K562 (cell line): ENCODE data around the gene MGAT4C. TPM values are rescaled to one million over a fixed set of nuclear protein-coding genes. Genes with fewer than 3 reads are reported as not detected.

Source experiments
- ATAC-seq: fragments of 200-7000 bp; cut with Tn5 transposase; 3 replicates; pipeline ENCODE4 v1.9.1; 2020; ENCODE audit warnings: moderate library complexity
- BruUV-seq: library from RNA; stranded (reverse); fragments of 400-500 nt; replicated peaks from 2 replicates; lab custom pipeline; 2021; lab: Mats Ljungman, UMichigan
- CTCF ChIA-PET: fragments of 300-600 bp; formaldehyde crosslinking; extraction: SDS; loops from one replicate; lab custom pipeline; 2021; ENCODE audit warnings: low intra/inter-chr PET ratio; lab: Yijun Ruan, JAX
- POLR2A ChIA-PET: fragments of 300-600, 350-650 bp; sonication (Branson Sonifier 250); formaldehyde crosslinking; extraction: SDS; loops from one replicate; lab custom pipeline; 2021; ENCODE audit warnings: antibody characterized with exemption, inconsistent platforms; lab: Yijun Ruan, JAX
- DNase-seq, 4 experiments: peaks; one replicate each; pipeline versions ENCODE4 v3.0.0 to v3.0.0-alpha.2; 2011 to 2018; ENCODE audit warnings: low spot score in 3 of 4, mixed read lengths in 3 of 4; ENCODE audit errors: extremely low read depth in 1 of 4
- FAIRE-seq: peaks from 2 replicates; lab custom pipeline; 2011; peaks lifted over from hg19 to GRCh38; lab: Jason Lieb, UNC
- H2AFZ ChIP-seq: 2 replicates; pipeline ENCODE4 v1.6.0; 2011; ENCODE audit warnings: low read depth, low read length, control low read depth, inconsistent platforms
- H3K27ac ChIP-seq: fragments of 200-600 bp; 3 replicates; pipeline ENCODE4 v1.8.0; 2011; ENCODE audit warnings: low read depth, mild to moderate bottlenecking, control low read depth, inconsistent platforms, low read length, moderate library complexity, mixed read lengths; ENCODE audit errors: extremely low read depth
- H3K27me3 ChIP-seq, 2 experiments: fragments of 300-600 bp in 1 of 2; 2 replicates in 1 of 2; 3 replicates in 1 of 2; pipeline versions ENCODE4 v1.6.0 to v1.8.0; 2011; ENCODE audit warnings: inconsistent platforms in 2 of 2, low read length in 2 of 2, mild to moderate bottlenecking in 1 of 2, mixed read lengths in 1 of 2, moderate library complexity in 1 of 2; ENCODE audit not compliant: control insufficient read depth in 2 of 2, insufficient read depth in 2 of 2
- H3K36me3 ChIP-seq: fragments of 300-600 bp; 3 replicates; pipeline ENCODE4 v1.8.0; 2011; ENCODE audit warnings: mild to moderate bottlenecking, low read length, inconsistent platforms; ENCODE audit not compliant: control insufficient read depth, insufficient read depth
- H3K4me1 ChIP-seq, 2 experiments: fragments of 200-600 bp in 1 of 2; replicated peaks in 1 of 2; 2 replicates in 1 of 2; 3 replicates in 1 of 2; pipeline versions ENCODE4 v1.5.1 to v1.8.0; 2011; ENCODE audit warnings: inconsistent platforms in 2 of 2, low read length in 2 of 2, mild to moderate bottlenecking in 1 of 2, mixed read lengths in 1 of 2, moderate library complexity in 1 of 2; ENCODE audit not compliant: control insufficient read depth in 2 of 2, insufficient read depth in 2 of 2
- H3K4me2 ChIP-seq: 2 replicates; pipeline ENCODE4 v1.6.1; 2011; ENCODE audit warnings: low read length, control low read depth, inconsistent platforms, mixed read lengths; ENCODE audit not compliant: insufficient read depth
- H3K4me3 ChIP-seq: fragments of 200-600 bp; sonication (generic), shearing (Covaris generic); 2 replicates; pipeline ENCODE4 v1.5.1; 2016; ENCODE audit warnings: control low read depth, inconsistent platforms
- H3K79me2 ChIP-seq: fragments of 200-600 bp; 3 replicates; pipeline ENCODE4 v1.8.0; 2011; ENCODE audit warnings: low read length, inconsistent platforms; ENCODE audit not compliant: control insufficient read depth, insufficient read depth
- H3K9ac ChIP-seq, 2 experiments: 2 replicates each; pipeline versions ENCODE4 v1.6.0 to v1.6.1; 2011; ENCODE audit warnings: low read depth in 2 of 2, low read length in 2 of 2, control low read depth in 1 of 2, inconsistent platforms in 1 of 2, mild to moderate bottlenecking in 1 of 2, mixed read lengths in 1 of 2; ENCODE audit not compliant: insufficient read depth in 1 of 2
- H3K9me1 ChIP-seq: one replicate; pipeline ENCODE4 v1.6.0; 2011; ENCODE audit warnings: inconsistent platforms, mild to moderate bottlenecking, low read length, moderate library complexity; ENCODE audit not compliant: control insufficient read depth, insufficient read depth
- H3K9me3 ChIP-seq: replicated peaks from 2 replicates; pipeline ENCODE4 v1.5.1; 2011; ENCODE audit warnings: low read depth, low read length, inconsistent platforms; ENCODE audit not compliant: control insufficient read depth, insufficient read depth
- H4K20me1 ChIP-seq: replicated peaks from 2 replicates; pipeline ENCODE4 v1.6.1; 2011; ENCODE audit warnings: low read length, inconsistent platforms, mixed read lengths; ENCODE audit not compliant: control insufficient read depth, insufficient read depth
- C11orf30 ChIP-seq: fragments of 450-650 bp; IDR thresholded peaks from 2 replicates; pipeline ENCODE4 v1.6.1; 2016; ENCODE audit warnings: low read depth, mild to moderate bottlenecking
- ELF1 ChIP-seq: fragments of 200-800 bp; sonication (Bioruptor generic); IDR thresholded peaks from 2 replicates; pipeline ENCODE4 v1.6.1; 2016; ENCODE audit warnings: missing genetic modification characterization, missing compliant biosample characterization
- ELK1 ChIP-seq: sonication (generic); formaldehyde crosslinking; IDR thresholded peaks from 2 replicates; pipeline ENCODE4 v1.8.1; 2022; ENCODE audit warnings: missing genetic modification reagents
- ERF ChIP-seq: fragments of 450-650 bp; formaldehyde crosslinking; IDR thresholded peaks from 2 replicates; pipeline ENCODE4 v1.4.0; 2020; ENCODE audit warnings: mild to moderate bottlenecking, mixed read lengths
- MAFF ChIP-seq: IDR thresholded peaks from 2 replicates; pipeline ENCODE4 v1.6.1; 2012; ENCODE audit warnings: low read length, improper control_type of control experiment
- MAFG ChIP-seq: fragments of 450-650 bp; conservative IDR thresholded peaks from 2 replicates; pipeline ENCODE4 v1.6.1; 2016; ENCODE audit warnings: missing genetic modification characterization, missing compliant biosample characterization
- MAFK ChIP-seq: IDR thresholded peaks from 2 replicates; pipeline ENCODE4 v1.6.1; 2011; ENCODE audit warnings: low read length, improper control_type of control experiment
- NFYB ChIP-seq: IDR thresholded peaks from 2 replicates; pipeline ENCODE4 v1.6.1; 2011; ENCODE audit warnings: mild to moderate bottlenecking, moderate library complexity; ENCODE audit not compliant: insufficient read length; ENCODE audit errors: extremely low read depth
- PCBP2 ChIP-seq: fragments of 200-400 bp; formaldehyde crosslinking; IDR thresholded peaks from 2 replicates; pipeline ENCODE4 v1.6.1; 2018; ENCODE audit warnings: low read length, low read depth, mild to moderate bottlenecking, moderate library complexity; ENCODE audit not compliant: poor library complexity, severe bottlenecking
- PHB2 ChIP-seq: fragments of 450-650 bp; IDR thresholded peaks from 2 replicates; pipeline ENCODE4 v1.6.1; 2017; ENCODE audit warnings: low read depth
- ZNF316 ChIP-seq: fragments of 450-650 bp; IDR thresholded peaks from 2 replicates; pipeline ENCODE4 v1.6.1; 2016
- WGBS: fragments of 100-300 bp; shearing (Covaris generic); methylation state at CpG from one replicate; pipeline ENCODE4 v1.1.6; 2016; ENCODE audit warnings: low coverage, mixed read lengths; ENCODE audit not compliant: insufficient coverage; ENCODE audit errors: missing lambda C conversion rate; 5-methylcytosine and 5-hydroxymethylcytosine counted together
- in situ Hi-C: fragments of 300-500 bp; cut with MboI; formaldehyde crosslinking; loops from 4 replicates; pipeline ENCODE4 v1.15.0; 2018; ENCODE audit warnings: inconsistent platforms, mixed read lengths
- intact Hi-C: fragments of 100-400 bp; cut with micrococcal nuclease; formaldehyde crosslinking; loops from 2 replicates; pipeline ENCODE4 v1.14.2; 2022
- polyA plus RNA-seq, 8 experiments: library from polyadenylated mRNA; depleted of rRNA in 4 of 8; stranded (reverse) in 5 of 8; unstranded in 3 of 8; fragments of >200 nt; fragmentation: Nextera tagmentation in 2 of 8; fragmentation: Illumina TruSeq in 1 of 8; extraction: Ambion mirVana in 2 of 8; extraction: Trizol in 1 of 8; gene quantifications; 2 replicates each; pipeline versions ENCODE4 v1.2.1 to v1.2.3, GENCODE V29; 2011 to 2014; ENCODE audit warnings: inconsistent platforms in 1 of 8, missing spikeins in 1 of 8
- total RNA-seq, 7 experiments: library from RNA; depleted of rRNA in 6 of 7; stranded (reverse); fragments of >200 nt in 6 of 7; fragmentation: Illumina TruSeq in 2 of 7; extraction: Trizol in 2 of 7; gene quantifications; 2 replicates each; pipeline versions ENCODE4 v1.2.1 to v1.2.3, GENCODE V29; 2011 to 2021; ENCODE audit warnings: low replicate concordance in 1 of 7

MGAT4C gene
- total and polyA plus RNA-seq, 9 of the 15 experiments (the other 6 are each of a cell fraction or from before 2014, with no cell fraction given), result not detected

- no peak for TF ChIP-seq ERF (CRISPR knock-in tag)
Measured at GRCh38 chr12:86042062-86042461, 214.1 kb downstream of the MGAT4C start (continued).

GRCh38 chr12:86018361-86018760 lies 237.8 kb downstream of the MGAT4C start:
- ATAC-seq (no peak), FAIRE-seq (no peak), DNase-seq (no peak)
- WGBS, result 0% methylated on average over 3 of the region's 3 CpGs
- Histone ChIP-seq H3K27me3 (no peaks in the 10 kb centered on the region), H4K20me1 (no peaks in the 10 kb centered on the region), H3K4me2 (no peak overlapping the region), H3K4me3 (no peak overlapping the region), H3K36me3 (no peaks in the 10 kb centered on the region), H3K4me1 (no peaks in the 10 kb centered on the region), H2AFZ (no peak overlapping the region), H3K79me2 (no peaks in the 10 kb centered on the region), H3K9me3 (no peaks in the 10 kb centered on the region), H3K27ac (no peak overlapping the region), H3K9ac (no peak overlapping the region), H3K9me1 (no peaks in the 10 kb centered on the region)
- ChIA-PET CTCF (no interaction called here), POLR2A (no interaction called here)
- peak; percentile 85 for TF ChIP-seq MAFK
- TF ChIP-seq PHB2, result no peak
- peak; percentile 68 for TF ChIP-seq MAFG (tag)
- no peak for TF ChIP-seq PCBP2
- peak; percentile 53; the same call in 1 of the 2 replicates for TF ChIP-seq C11orf30
- TF ChIP-seq NFYB, result no peak
- TF ChIP-seq ZNF316, result peak; percentile 75
- no peak for TF ChIP-seq ELF1 (tag)
- no peak for TF ChIP-seq ELK1 (CRISPR knock-in tag)
- peak; percentile 81 for TF ChIP-seq MAFF
- intact Hi-C loops (no loop called here), in situ Hi-C loops (no loop called here)
- no TSS peak for BruUV-seq
